ENCODE data around the gene TMEM176A. TPM values are rescaled to one million over a fixed set of nuclear protein-coding genes. Genes with fewer than 3 reads are reported as not detected.

Gene TMEM176A
- total and polyA plus RNA-seq, 2 donors (not counting 1 experiment from before 2014, with no cell fraction given), result 0.12 to 14.2 TPM

GRCh38 chr7:150793569-150794238 is 6.9 kb upstream of the TMEM176A start:
- Histone ChIP-seq H3K4me2 (ENCODE audit: extremely low read depth, insufficient read depth, low read length) (no peak overlapping the region), H2AFZ (ENCODE audit: low read length) (no peak overlapping the region), H3K9me3 (ENCODE audit: control insufficient read depth, insufficient read depth, low read depth, low read length) (no peaks in the 10 kb centered on the region), H3K4me3 (replicated peaks in 1 of 4; ENCODE audit: control extremely low read depth in 1 of 4, insufficient read depth in 1 of 4, low read depth in 3 of 4, low read length in 4 of 4) (no peak overlapping the region), H3K79me2 (ENCODE audit: control insufficient read depth, insufficient read depth, low read length) (no peaks in the 10 kb centered on the region), H3K27ac (ENCODE audit: insufficient read depth, low read length) (no peak overlapping the region), H3K36me3 (ENCODE audit: control insufficient read depth, insufficient read depth, low read length) (no peaks in the 10 kb centered on the region), H3K9ac (ENCODE audit: insufficient read depth, low read length) (no peak overlapping the region), H3K4me1 (ENCODE audit: control insufficient read depth, extremely low read depth, insufficient read depth, low read length) (no peaks in the 10 kb centered on the region), H4K20me1 (ENCODE audit: control insufficient read depth, extremely low read depth, insufficient read depth, low read length) (no peaks in the 10 kb centered on the region), H3K27me3 (ENCODE audit: control insufficient read depth, insufficient read depth, low read length) (no peaks in the 10 kb centered on the region)
- no peak for DNase-seq (ENCODE audit: low read depth in 2 of 2)
- TF ChIP-seq CTCF (conservative IDR thresholded peaks at IDR 0.05 in 1 of 2, IDR thresholded peaks at IDR 0.05 in 1 of 2; ENCODE audit: low read depth in 1 of 2, low read length in 2 of 2) (no peak), EZH2 (IDR thresholded peaks at IDR 0.05; ENCODE audit: low read length, missing control alignments) (no peak)

- Histone ChIP-seq H3K4me2 (ENCODE audit: extremely low read depth, insufficient read depth, low read length) (no peak overlapping the region), H3K9me3 (ENCODE audit: control insufficient read depth, insufficient read depth, low read depth, low read length) (no peaks in the 10 kb centered on the region), H3K79me2 (ENCODE audit: control insufficient read depth, insufficient read depth, low read length) (no peaks in the 10 kb centered on the region), H3K27me3 (ENCODE audit: control insufficient read depth, insufficient read depth, low read length) (peaks cover 15% of the 10 kb centered on the region), H3K4me1 (ENCODE audit: control insufficient read depth, extremely low read depth, insufficient read depth, low read length) (no peaks in the 10 kb centered on the region), H4K20me1 (ENCODE audit: control insufficient read depth, extremely low read depth, insufficient read depth, low read length) (no peaks in the 10 kb centered on the region), H3K27ac (ENCODE audit: insufficient read depth, low read length) (no peak overlapping the region), H3K4me3 (replicated peaks in 1 of 4; ENCODE audit: control extremely low read depth in 1 of 4, insufficient read depth in 1 of 4, low read depth in 3 of 4, low read length in 4 of 4) (no peak overlapping the region), H2AFZ (ENCODE audit: low read length) (no peak overlapping the region), H3K36me3 (ENCODE audit: control insufficient read depth, insufficient read depth, low read length) (no peaks in the 10 kb centered on the region), H3K9ac (ENCODE audit: insufficient read depth, low read length) (no peak overlapping the region)
- no peak for DNase-seq (ENCODE audit: low read depth in 2 of 2)
- TF ChIP-seq EZH2 (IDR thresholded peaks at IDR 0.05; ENCODE audit: low read length, missing control alignments) (no peak), CTCF (conservative IDR thresholded peaks at IDR 0.05 in 1 of 2, IDR thresholded peaks at IDR 0.05 in 1 of 2; ENCODE audit: low read depth in 1 of 2, low read length in 2 of 2) (no peak)
Observed at GRCh38 chr7:150797661-150798060, 2.9 kb upstream of the TMEM176A start.

- DNase-seq (ENCODE audit: low read depth in 2 of 2), result no peak
- Histone ChIP-seq H3K27ac (ENCODE audit: insufficient read depth, low read length) (no peak overlapping the region), H3K4me2 (ENCODE audit: extremely low read depth, insufficient read depth, low read length) (no peak overlapping the region), H2AFZ (ENCODE audit: low read length) (no peak overlapping the region), H3K4me3 (replicated peaks in 1 of 4; ENCODE audit: control extremely low read depth in 1 of 4, insufficient read depth in 1 of 4, low read depth in 3 of 4, low read length in 4 of 4) (no peak overlapping the region), H3K9ac (ENCODE audit: insufficient read depth, low read length) (no peak overlapping the region), H3K4me1 (ENCODE audit: control insufficient read depth, extremely low read depth, insufficient read depth, low read length) (no peaks in the 10 kb centered on the region), H3K79me2 (ENCODE audit: control insufficient read depth, insufficient read depth, low read length) (no peaks in the 10 kb centered on the region), H3K9me3 (ENCODE audit: control insufficient read depth, insufficient read depth, low read depth, low read length) (no peaks in the 10 kb centered on the region), H3K36me3 (ENCODE audit: control insufficient read depth, insufficient read depth, low read length) (no peaks in the 10 kb centered on the region), H3K27me3 (ENCODE audit: control insufficient read depth, insufficient read depth, low read length) (peaks cover 15% of the 10 kb centered on the region), H4K20me1 (ENCODE audit: control insufficient read depth, extremely low read depth, insufficient read depth, low read length) (no peaks in the 10 kb centered on the region)
- TF ChIP-seq CTCF (conservative IDR thresholded peaks at IDR 0.05 in 1 of 2, IDR thresholded peaks at IDR 0.05 in 1 of 2; ENCODE audit: low read depth in 1 of 2, low read length in 2 of 2) (no peak), EZH2 (IDR thresholded peaks at IDR 0.05; ENCODE audit: low read length, missing control alignments) (no peak)
Observed at GRCh38 chr7:150799156-150799555, 1.4 kb upstream of the TMEM176A start.
